HCT116 (cell line): ENCODE results near the gene TRIM72. TPM values are rescaled to one million over a fixed set of nuclear protein-coding genes. Genes with fewer than 3 reads are reported as not detected.

Source experiments
- ATAC-seq: fragments of 200-7000 bp; cut with Tn5 transposase; 2 replicates; pipeline ENCODE4 v1.9.1; 2020; ENCODE audit warnings: mild to moderate bottlenecking, moderate library complexity
- BruUV-seq: library from RNA; stranded (reverse); fragments of 400-500 nt; replicated peaks from 2 replicates; lab custom pipeline; 2021; lab: Mats Ljungman, UMichigan
- CTCF ChIA-PET: fragments of 300-600 bp; sonication (Branson Sonifier 250); formaldehyde crosslinking; loops from one replicate; lab custom pipeline; 2021; ENCODE audit warnings: antibody characterized with exemption; lab: Charles Lee
- POLR2A ChIA-PET: fragments of 300-600, 350-600 bp; sonication (Branson Sonifier 250); formaldehyde crosslinking; loops from one replicate; lab custom pipeline; 2021; ENCODE audit warnings: antibody characterized with exemption; lab: Charles Lee
- RAD21 ChIA-PET, 2 experiments: fragments of 300-600 bp; sonication (Branson Sonifier 250); formaldehyde crosslinking; loops; one replicate each; lab custom pipeline; 2023; ENCODE audit warnings: low total read pairs in 2 of 2; ENCODE audit not compliant: uncharacterized antibody in 2 of 2, unreplicated experiment in 2 of 2, low non-redundant PET in 1 of 2; lab: Charles Lee
- DNase-seq: peaks from one replicate; pipeline ENCODE4 v3.0.0-alpha.2; 2010; ENCODE audit warnings: low read depth, low spot score
- H2AFZ ChIP-seq: fragments of 200-600 bp; shearing (Covaris generic), sonication (generic); 2 replicates; pipeline ENCODE4 v1.6.1; 2017; ENCODE audit warnings: low read depth, mixed run types, mixed read lengths, antibody characterized with exemption, low read length; ENCODE audit not compliant: poor library complexity, severe bottlenecking
- H3K27ac ChIP-seq: 2 replicates; pipeline ENCODE4 v1.5.1; 2012; ENCODE audit warnings: low read depth, low read length
- H3K27me3 ChIP-seq: fragments of 200-600 bp; sonication (generic); 2 replicates; pipeline ENCODE4 v1.6.1; 2016; ENCODE audit warnings: mixed run types, low read length, mixed read lengths; ENCODE audit not compliant: insufficient read depth
- H3K36me3 ChIP-seq, 2 experiments: fragments of 200-500 bp in 1 of 2; fragments of 200-600 bp in 1 of 2; sonication (Bioruptor generic) in 1 of 2; sonication (generic) in 1 of 2; 2 replicates each; pipeline versions ENCODE4 v1.5.1 to v1.6.1; 2014 to 2016; ENCODE audit warnings: low read length in 2 of 2, inconsistent platforms in 1 of 2, mixed read lengths in 1 of 2, mixed run types in 1 of 2; ENCODE audit not compliant: insufficient read depth in 2 of 2, control insufficient read depth in 1 of 2
- H3K4me1 ChIP-seq, 2 experiments: fragments of 200-600 bp in 1 of 2; sonication (generic) in 1 of 2; 2 replicates each; pipeline versions ENCODE4 v1.5.1 to v1.6.1; 2012 to 2017; ENCODE audit warnings: low read length in 2 of 2, inconsistent platforms in 1 of 2, mild to moderate bottlenecking in 1 of 2, mixed read lengths in 1 of 2, mixed run types in 1 of 2, moderate library complexity in 1 of 2; ENCODE audit not compliant: insufficient read depth in 2 of 2, control insufficient read depth in 1 of 2
- H3K4me2 ChIP-seq: fragments of 200-600 bp; sonication (generic); 2 replicates; pipeline ENCODE4 v1.6.1; 2017; ENCODE audit warnings: mixed run types, low read length, mixed read lengths
- H3K4me3 ChIP-seq, 2 experiments: fragments of 200-600 bp in 1 of 2; sonication (generic) in 1 of 2; replicated peaks in 1 of 2; 2 replicates each; pipeline ENCODE4 v1.5.1; 2011 to 2016; ENCODE audit warnings: low read length in 2 of 2, control low read depth in 1 of 2, low read depth in 1 of 2, mild to moderate bottlenecking in 1 of 2, mixed read lengths in 1 of 2, mixed run types in 1 of 2
- H3K79me2 ChIP-seq: fragments of 200-600 bp; sonication (generic); 2 replicates; pipeline ENCODE4 v1.6.1; 2017; ENCODE audit warnings: mild to moderate bottlenecking, mixed run types, low read length, moderate library complexity, mixed read lengths; ENCODE audit not compliant: insufficient read depth
- H3K9ac ChIP-seq: fragments of 200-600 bp; sonication (generic); 2 replicates; pipeline ENCODE4 v1.6.1; 2016; ENCODE audit warnings: low read length, mixed read lengths
- H3K9me2 ChIP-seq: fragments of 200-600 bp; sonication (generic), shearing (Covaris generic); 2 replicates; pipeline ENCODE4 v1.6.1; 2017; ENCODE audit warnings: mixed run types, mild to moderate bottlenecking, moderate library complexity; ENCODE audit not compliant: insufficient read depth
- H3K9me3 ChIP-seq, 2 experiments: fragments of 200-500 bp in 1 of 2; fragments of 200-600 bp in 1 of 2; sonication (Bioruptor generic) in 1 of 2; sonication (generic) in 1 of 2; 2 replicates each; pipeline ENCODE4 v1.6.1; 2014 to 2017; ENCODE audit warnings: low read length in 2 of 2, mixed read lengths in 2 of 2, inconsistent platforms in 1 of 2, low read depth in 1 of 2, mild to moderate bottlenecking in 1 of 2, mixed run types in 1 of 2, moderate library complexity in 1 of 2; ENCODE audit not compliant: control insufficient read depth in 1 of 2, insufficient read depth in 1 of 2
- H4K20me1 ChIP-seq: fragments of 200-600 bp; sonication (generic), shearing (Covaris generic); 2 replicates; pipeline ENCODE4 v1.6.1; 2017; ENCODE audit warnings: mixed run types, mild to moderate bottlenecking, moderate library complexity; ENCODE audit not compliant: insufficient read depth
- ATF3 ChIP-seq: IDR thresholded peaks from 2 replicates; pipeline ENCODE4 v1.6.1; 2012
- CBX3 ChIP-seq: IDR thresholded peaks from 2 replicates; pipeline ENCODE4 v1.6.1; 2012; ENCODE audit warnings: low read depth
- CEBPB ChIP-seq: IDR thresholded peaks from 2 replicates; pipeline ENCODE4 v1.6.1; 2012; ENCODE audit warnings: low read depth
- EGR1 ChIP-seq: IDR thresholded peaks from 2 replicates; pipeline ENCODE4 v1.6.1; 2012; ENCODE audit warnings: low read depth
- ELF1 ChIP-seq: IDR thresholded peaks from 2 replicates; pipeline ENCODE4 v1.6.1; 2012; ENCODE audit warnings: low read depth, borderline replicate concordance
- EZH2 ChIP-seq: fragments of 200-600 bp; sonication (generic); IDR thresholded peaks from 2 replicates; pipeline ENCODE4 v1.6.1; 2017; ENCODE audit warnings: antibody characterized with exemption, mixed run types
- EZH2phosphoT487 ChIP-seq: fragments of 200-600 bp; IDR thresholded peaks from 2 replicates; pipeline ENCODE4 v1.6.1; 2018; ENCODE audit warnings: antibody characterized with exemption, borderline replicate concordance
- JUND ChIP-seq: IDR thresholded peaks from 2 replicates; pipeline ENCODE4 v1.6.1; 2012
- MAX ChIP-seq: IDR thresholded peaks from 2 replicates; pipeline ENCODE4 v1.6.1; 2012
- POLR2A ChIP-seq: IDR thresholded peaks from 2 replicates; pipeline ENCODE4 v1.7.0; 2011; ENCODE audit warnings: borderline replicate concordance; ENCODE audit not compliant: insufficient read depth, insufficient read length; ENCODE audit errors: extremely low read depth
- POLR2AphosphoS5 ChIP-seq: IDR thresholded peaks from 2 replicates; pipeline ENCODE4 v1.6.1; 2011; ENCODE audit warnings: mild to moderate bottlenecking, low read depth, low read length, moderate library complexity
- RAD21 ChIP-seq: IDR thresholded peaks from 2 replicates; pipeline ENCODE4 v1.6.1; 2012; ENCODE audit warnings: low read depth, mild to moderate bottlenecking
- REST ChIP-seq: IDR thresholded peaks from 2 replicates; pipeline ENCODE4 v1.6.1; 2012; ENCODE audit warnings: low read depth
- SIN3A ChIP-seq: IDR thresholded peaks from 2 replicates; pipeline ENCODE4 v1.6.1; 2012; ENCODE audit warnings: low read depth
- SP1 ChIP-seq: IDR thresholded peaks from 2 replicates; pipeline ENCODE4 v1.6.1; 2012; ENCODE audit warnings: low read depth
- TCF7L2 ChIP-seq: IDR thresholded peaks from 2 replicates; pipeline ENCODE4 v1.7.0; 2011; ENCODE audit warnings: borderline replicate concordance, inconsistent platforms; ENCODE audit not compliant: insufficient read depth, insufficient read length; ENCODE audit errors: extremely low read depth
- ZBTB33 ChIP-seq: IDR thresholded peaks from 2 replicates; pipeline ENCODE4 v1.6.1; 2011; ENCODE audit warnings: mild to moderate bottlenecking, low read length, moderate library complexity; ENCODE audit not compliant: insufficient replicate concordance; ENCODE audit errors: extremely low read depth
- ZFX ChIP-seq: fragments of 450-650 bp; IDR thresholded peaks from 2 replicates; pipeline ENCODE4 v1.6.1; 2017
- intact Hi-C: fragments of 100-400 bp; cut with micrococcal nuclease; formaldehyde crosslinking; loops from 2 replicates; pipeline ENCODE4 v1.10.0; 2022
- total RNA-seq: library from RNA; stranded (reverse); gene quantifications from one replicate; pipeline ENCODE4 v1.2.1, GENCODE V29; 2021; ENCODE audit not compliant: unreplicated experiment
- TF ChIP-seq, protein P1 (sequence below), 3 experiments: fragments of 200-600 bp in 1 of 3; sonication (generic) in 1 of 3; IDR thresholded peaks in 2 of 3; conservative IDR thresholded peaks in 1 of 3; 2 replicates each; pipeline ENCODE4 v1.5.1; 2012 to 2017; ENCODE audit warnings: low read depth in 2 of 3, low read length in 2 of 3, antibody characterized with exemption in 1 of 3, borderline replicate concordance in 1 of 3, control low read depth in 1 of 3, mild to moderate bottlenecking in 1 of 3, mixed read lengths in 1 of 3, mixed run types in 1 of 3, moderate library complexity in 1 of 3; ENCODE audit not compliant: insufficient read depth in 1 of 3

The TRIM72 gene
- total RNA-seq, 1 experiment from 2014 or later, result 43.8 TPM

DNA sequence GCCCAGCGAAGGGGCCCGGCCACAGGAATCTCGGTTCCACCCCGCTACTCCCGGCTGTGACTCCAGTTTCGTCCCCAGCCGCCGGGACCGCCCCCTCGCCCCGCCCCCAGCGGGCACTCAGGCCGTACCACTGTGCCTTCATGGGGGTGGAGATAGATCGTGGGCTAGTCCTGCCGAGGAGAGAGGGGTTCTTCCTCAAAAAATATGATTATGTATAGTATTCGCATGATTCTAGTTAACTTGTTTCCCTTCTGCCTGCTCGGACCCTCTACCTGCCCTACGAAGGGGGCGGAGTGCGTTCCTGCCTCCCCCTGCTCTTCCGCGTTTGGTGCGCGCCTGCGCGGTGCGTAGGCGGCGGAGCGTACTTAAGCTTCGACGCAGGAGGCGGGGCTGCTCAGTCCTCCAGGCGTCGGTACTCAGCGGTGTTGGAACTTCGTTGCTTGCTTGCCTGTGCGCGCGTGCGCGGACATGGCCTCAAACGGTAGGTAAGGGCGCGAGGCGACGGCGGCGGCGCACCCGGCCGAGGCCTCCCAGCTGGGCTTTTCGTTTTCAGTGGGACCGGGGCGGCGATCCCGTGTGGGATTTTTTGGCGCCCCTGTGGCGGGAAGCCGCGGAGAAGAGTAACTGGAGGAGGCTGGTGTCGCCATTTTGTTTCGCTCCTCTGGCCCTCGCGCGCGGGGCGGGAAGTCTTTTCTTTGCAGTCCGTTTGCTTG is 34.0 kb upstream of the TRIM72 start, which contains the start of gene FUS:
TSS of gene FUS (plus strand) at position 393 of the 713 bp plus-strand sequence. CDS start at position 469, 76 bp downstream.
- ATAC-seq, result peak; percentile 71
- Histone ChIP-seq H3K9ac (peak within 1 kb of the TSS; percentile 98), H3K79me2 (peaks cover 49% of the 10 kb centered on the region), H3K4me2 (peak within 1 kb of the TSS; percentile 92), H4K20me1 (peaks cover 38% of the 10 kb centered on the region), H3K9me3 (no peaks in the 10 kb centered on the region), H3K4me1 (peaks cover 10 to 26% of the 10 kb centered on the region in 2 experiments), H3K27ac (peak within 1 kb of the TSS; percentile 92), H3K9me2 (no peaks in the 10 kb centered on the region), H3K36me3 (peaks cover 20 to 37% of the 10 kb centered on the region in 2 experiments), H3K27me3 (no peaks in the 10 kb centered on the region), H2AFZ (peak within 1 kb of the TSS; percentile 77), H3K4me3 (peak within 1 kb of the TSS; percentile 90 to 93)
- ChIA-PET RAD21 (no interaction called here), CTCF (interaction anchor here (1.0 kb wide), 1 partner anchor 38 kb away, joined by 7 read pairs; no protein-coding TSS in a partner anchor), POLR2A (interaction anchor here (0.6 to 2.1 kb wide), 24 partner anchors 9 to 279 kb away, joined by 3 to 17 read pairs (median 4); partner anchors contain the start of genes ARMC5, HSD3B7, KAT8 and TRIM72)
- peak; percentile 76 for DNase-seq
- BruUV-seq, result no TSS peak
- intact Hi-C loops, result no loop called here
- no peak for TF ChIP-seq REST
- TF ChIP-seq POLR2AphosphoS5, result peak; percentile 100
- TF ChIP-seq JUND, result peak; percentile 93
- peak; percentile 98 for TF ChIP-seq SP1
- TF ChIP-seq ELF1, result no peak; the same call in 1 of the 2 replicates
- TF ChIP-seq ZBTB33, result peak; percentile 76
- TF ChIP-seq EZH2, result no peak
- peak; percentile 90 for TF ChIP-seq MAX
- TF ChIP-seq ZFX, result no peak; the same call in 1 of the 2 replicates
- TF ChIP-seq CBX3, result peak; percentile 41; the same call in 1 of the 2 replicates
- TF ChIP-seq POLR2A, result peak; percentile 100
- no peak for TF ChIP-seq CEBPB
- TF ChIP-seq RAD21, result 0 out of 2 replicates have a peak, but pooled peaks have one; percentile 5
- peak; percentile 53 for TF ChIP-seq TCF7L2
- TF ChIP-seq EGR1, result peak; percentile 100
- no peak for TF ChIP-seq ATF3
- TF ChIP-seq, protein P1, sequence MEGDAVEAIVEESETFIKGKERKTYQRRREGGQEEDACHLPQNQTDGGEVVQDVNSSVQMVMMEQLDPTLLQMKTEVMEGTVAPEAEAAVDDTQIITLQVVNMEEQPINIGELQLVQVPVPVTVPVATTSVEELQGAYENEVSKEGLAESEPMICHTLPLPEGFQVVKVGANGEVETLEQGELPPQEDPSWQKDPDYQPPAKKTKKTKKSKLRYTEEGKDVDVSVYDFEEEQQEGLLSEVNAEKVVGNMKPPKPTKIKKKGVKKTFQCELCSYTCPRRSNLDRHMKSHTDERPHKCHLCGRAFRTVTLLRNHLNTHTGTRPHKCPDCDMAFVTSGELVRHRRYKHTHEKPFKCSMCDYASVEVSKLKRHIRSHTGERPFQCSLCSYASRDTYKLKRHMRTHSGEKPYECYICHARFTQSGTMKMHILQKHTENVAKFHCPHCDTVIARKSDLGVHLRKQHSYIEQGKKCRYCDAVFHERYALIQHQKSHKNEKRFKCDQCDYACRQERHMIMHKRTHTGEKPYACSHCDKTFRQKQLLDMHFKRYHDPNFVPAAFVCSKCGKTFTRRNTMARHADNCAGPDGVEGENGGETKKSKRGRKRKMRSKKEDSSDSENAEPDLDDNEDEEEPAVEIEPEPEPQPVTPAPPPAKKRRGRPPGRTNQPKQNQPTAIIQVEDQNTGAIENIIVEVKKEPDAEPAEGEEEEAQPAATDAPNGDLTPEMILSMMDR (IDR thresholded peaks at IDR 0.05 in 2 of 3, conservative IDR thresholded peaks at IDR 0.05 in 1 of 3; ENCODE audit: borderline replicate concordance in 1 of 3, insufficient read depth in 1 of 3, low read depth in 2 of 3, low read length in 2 of 3), result no peak
- TF ChIP-seq SIN3A, result peak; percentile 100
- no peak for TF ChIP-seq EZH2phosphoT487
